Pancreas (tissue), 10 donors: ENCODE measurements around the gene GOLGA6D. TPM values are rescaled to one million over a fixed set of nuclear protein-coding genes. Genes with fewer than 3 reads are reported as not detected.

ENCODE experiments used
- ATAC-seq, 4 donors: fragments of 200-7000 bp; cut with Tn5 transposase; one replicate each; pipeline versions ENCODE4 v1.8.0 to v1.9.1; 2020; ENCODE audit warnings: mild to moderate bottlenecking in 4 of 4, moderate library complexity in 4 of 4
- DNase-seq, 6 donors: peaks; one replicate each; pipeline ENCODE4 v3.0.0-alpha.2; 2020
- FAIRE-seq: peaks from 2 replicates; lab custom pipeline; 2012; peaks lifted over from hg19 to GRCh38; lab: Jason Lieb, UNC
- H3K27ac ChIP-seq, 4 donors: fragments of 200-600 bp; sonication (generic); 1 replicate in 3 of 4; 2 replicates in 1 of 4; pipeline versions ENCODE4 v1.5.0 to v1.8.0; 2020
- H3K27me3 ChIP-seq, 4 donors: fragments of 200-600 bp; one replicate each; pipeline ENCODE4 v1.8.0; 2021
- H3K36me3 ChIP-seq, 3 donors: fragments of 200-600 bp; sonication (generic) in 1 of 3; one replicate each; pipeline versions ENCODE4 v1.5.0 to v1.8.0; 2020 to 2021
- H3K4me1 ChIP-seq, 3 donors: fragments of 200-600 bp; one replicate each; pipeline ENCODE4 v1.8.0; 2021
- H3K4me3 ChIP-seq, 4 donors: fragments of 200-600 bp; sonication (generic) in 2 of 4; one replicate each; pipeline versions ENCODE4 v1.5.0 to v1.8.0; 2020 to 2021
- H3K9me3 ChIP-seq, 4 donors: fragments of 200-600 bp; one replicate each; pipeline ENCODE4 v1.8.0; 2021
- CTCF ChIP-seq, 4 donors: fragments of 200-600 bp; sonication (generic) in 3 of 4; IDR thresholded peaks; one replicate each; pipeline versions ENCODE4 v1.5.0 to v1.8.0; 2021; ENCODE audit warnings: antibody characterized with exemption in 4 of 4
- WGBS, 2 donors: extraction: QIAGEN DNeasy Blood & Tissue Kit; methylation state at CpG; one replicate each; pipeline ENCODE4 v1.1.7; 2013; 5-methylcytosine and 5-hydroxymethylcytosine counted together
- intact Hi-C, 3 donors: fragments of 100-400 bp; cut with DNase I; formaldehyde crosslinking; loops; one replicate each; pipeline versions ENCODE4 v1.11.1 to v1.14.2; 2022
- polyA plus RNA-seq, 2 donors: library from polyadenylated mRNA; stranded (reverse); fragments of 200-250 nt; gene quantifications; one replicate each; pipeline ENCODE4 v1.2.3, GENCODE V29; 2013
- total RNA-seq, 6 donors: library from RNA; stranded (reverse); fragmentation: NEBNext Ultra II Directional in 4 of 6; extraction: Animal tissue kit (Norgen Biotek cat#: 25700) in 4 of 6; gene quantifications; one replicate each; pipeline versions ENCODE4 v1.2.1 to v1.2.4, GENCODE V29; 2021 to 2023
- donor health status: healthy with polysubstance abuse.
- donor health status: DM: no; HTN: no; CAD: no; lungs with moderate emphysema.
- donor health status: DM: no; HTN: no; CAD: no.
- donor health status: control.
- donor health status: control.
- donor health status: Bipolar disorder and iron deficiency.
- donor health status: DM: yes; HTN: yes; CAD: no.
- donor health status: DM: no; HTN: no; CAD: no.
- donor health status: DM: no; HTN: no; CAD: no.
- donor health status: DM: yes; HTN: yes; CAD: no.

GOLGA6D gene
- total and polyA plus RNA-seq, 8 donors: 0.08 TPM; not detected in 7

GRCh38 chr15:75335313-75335704 is 52.7 kb downstream of the GOLGA6D start:
- ATAC-seq (no peak), DNase-seq (no peak), FAIRE-seq (no peak)
- TF ChIP-seq CTCF (IDR thresholded peaks at IDR 0.05): no peak
- intact Hi-C loops: no loop called here
- Histone ChIP-seq H3K27ac (peak overlapping the region in 1 of 4 donors; percentile 8), H3K4me1 (peaks cover 0 to 6% (median 5%) of the 10 kb centered on the region in 3 donors), H3K4me3 (peak overlapping the region in 2 of 4 donors; percentile 79 to 98), H3K27me3 (no peaks in the 10 kb centered on the region), H3K9me3 (no peaks in the 10 kb centered on the region), H3K36me3 (no peaks in the 10 kb centered on the region)
- 28 to 29% methylated on average over 3 of the region's 3 CpGs for WGBS, 2 donors

DNA sequence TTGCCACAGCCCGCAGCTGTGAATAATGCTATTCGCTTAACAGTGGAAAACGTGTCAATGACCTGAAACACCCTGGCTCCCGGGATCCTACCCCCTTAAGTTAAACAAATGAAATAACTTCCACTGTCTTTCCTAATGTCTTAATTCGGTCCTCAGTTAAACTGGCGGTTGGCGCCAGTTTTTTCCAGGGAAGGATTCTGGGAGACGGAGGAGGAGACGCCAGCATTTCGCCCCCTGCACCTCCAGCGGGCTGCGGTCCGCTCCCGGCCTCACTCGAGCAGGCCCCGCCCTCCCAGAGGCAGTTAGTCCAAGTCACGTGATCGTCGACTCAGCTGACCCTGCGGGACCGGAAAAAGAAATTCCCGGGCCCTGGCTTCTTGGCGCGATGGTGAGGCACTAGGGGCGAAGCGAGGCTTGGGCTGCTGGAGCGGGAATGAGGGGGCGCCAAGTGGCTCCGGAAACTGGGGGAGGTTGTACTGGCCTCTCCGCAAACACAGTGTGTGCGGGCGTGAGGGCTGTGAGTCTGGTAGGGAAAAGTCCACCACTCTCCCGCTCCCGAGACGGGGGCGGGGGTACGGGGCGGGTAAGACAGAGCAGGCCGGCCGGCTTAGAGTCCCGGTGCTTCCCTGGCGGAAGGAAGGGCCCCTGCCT is 53.2 kb downstream of the GOLGA6D start, which contains the start of gene COMMD4:
TSS of gene COMMD4 (plus strand) at position 359 of the 651 bp plus-strand sequence. CDS start at position 386, 27 bp downstream.
- Histone ChIP-seq H3K9me3 (no peaks in the 10 kb centered on the region), H3K4me3 (peak within 1 kb of the TSS; percentile 68 to 98 (median 75)), H3K36me3 (no peaks in the 10 kb centered on the region), H3K4me1 (peaks cover 0 to 6% (median 5%) of the 10 kb centered on the region in 3 donors), H3K27me3 (no peaks in the 10 kb centered on the region), H3K27ac (peak within 1 kb of the TSS in 1 of 4 donors; percentile 8)
- peak; percentile 5 for FAIRE-seq
- 1% methylated on average over 42 of the region's 42 CpGs for WGBS, 2 donors
- TF ChIP-seq CTCF (IDR thresholded peaks at IDR 0.05): no peak
- ATAC-seq: peak; percentile 95 to 98 (median 98)
- peak; percentile 95 to 99 (median 96) for DNase-seq
- intact Hi-C loops: no loop called here

DNA sequence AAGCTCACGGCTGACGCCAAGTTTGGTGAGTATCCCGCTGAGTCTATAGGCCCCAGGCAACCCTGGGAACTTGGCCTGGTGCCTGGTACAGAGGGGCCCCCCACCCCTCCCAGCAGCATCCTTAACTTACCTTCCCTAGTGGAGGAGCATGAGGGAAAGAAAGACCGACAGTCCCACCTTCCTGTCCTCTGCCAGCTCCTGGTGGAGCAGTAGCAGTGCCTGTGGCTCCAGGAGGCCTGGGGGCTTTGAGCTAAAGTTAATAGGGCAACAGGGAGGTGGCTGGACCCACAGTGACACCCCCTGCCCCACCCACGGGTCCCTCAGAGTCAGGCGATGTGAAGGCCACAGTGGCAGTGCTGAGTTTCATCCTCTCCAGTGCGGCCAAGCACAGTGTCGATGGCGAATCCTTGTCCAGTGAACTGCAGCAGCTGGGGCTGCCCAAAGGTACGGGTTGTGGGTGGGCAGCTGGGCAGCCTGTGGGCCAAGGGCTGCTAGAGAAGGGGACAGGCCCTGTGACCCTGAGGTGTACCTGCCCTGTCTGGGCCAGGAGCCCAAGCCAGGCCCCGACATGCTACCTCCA is 56.1 kb downstream of the GOLGA6D start:
- DNase-seq: no peak

GRCh38 chr15:75339531-75340240 is 57.1 kb downstream of the GOLGA6D start:
- no peaks in the 10 kb centered on the region for H3K9me3 ChIP-seq
- WGBS, 2 donors: 91 to 94% methylated on average over 13 of the region's 13 CpGs
- peaks cover 0 to 6% (median 5%) of the 10 kb centered on the region in 3 donors for H3K4me1 ChIP-seq
- no peak overlapping the region for H3K4me3 ChIP-seq
- TF ChIP-seq CTCF (IDR thresholded peaks at IDR 0.05): no peak
- ATAC-seq (no peak), DNase-seq (peak in 1 of 6 donors; percentile 7), FAIRE-seq (no peak)
- H3K36me3 ChIP-seq: no peaks in the 10 kb centered on the region
- no peak overlapping the region for H3K27ac ChIP-seq
- intact Hi-C loops: no loop called here
- no peaks in the 10 kb centered on the region for H3K27me3 ChIP-seq

More for the DNA sequence above, 56.1 kb downstream of the GOLGA6D start:
- ATAC-seq (no peak), FAIRE-seq (no peak)
- no peaks in the 10 kb centered on the region for H3K27me3 ChIP-seq
- H3K4me3 ChIP-seq: no peak overlapping the region
- H3K27ac ChIP-seq: no peak overlapping the region
- 89 to 92% methylated on average over 11 of the region's 11 CpGs for WGBS, 2 donors
- peaks cover 0 to 6% (median 5%) of the 10 kb centered on the region in 3 donors for H3K4me1 ChIP-seq
- no peaks in the 10 kb centered on the region for H3K9me3 ChIP-seq
- H3K36me3 ChIP-seq: no peaks in the 10 kb centered on the region
- intact Hi-C loops: no loop called here
- TF ChIP-seq CTCF (IDR thresholded peaks at IDR 0.05): no peak
